ENCODE results near the gene TRIB2. TPM values are rescaled to one million over a fixed set of nuclear protein-coding genes. Genes with fewer than 3 reads are reported as not detected.

The TRIB2 gene
- total RNA-seq, 6 experiments from 2014 or later = 9.1 to 24.4 (median 15.3) TPM

DNA sequence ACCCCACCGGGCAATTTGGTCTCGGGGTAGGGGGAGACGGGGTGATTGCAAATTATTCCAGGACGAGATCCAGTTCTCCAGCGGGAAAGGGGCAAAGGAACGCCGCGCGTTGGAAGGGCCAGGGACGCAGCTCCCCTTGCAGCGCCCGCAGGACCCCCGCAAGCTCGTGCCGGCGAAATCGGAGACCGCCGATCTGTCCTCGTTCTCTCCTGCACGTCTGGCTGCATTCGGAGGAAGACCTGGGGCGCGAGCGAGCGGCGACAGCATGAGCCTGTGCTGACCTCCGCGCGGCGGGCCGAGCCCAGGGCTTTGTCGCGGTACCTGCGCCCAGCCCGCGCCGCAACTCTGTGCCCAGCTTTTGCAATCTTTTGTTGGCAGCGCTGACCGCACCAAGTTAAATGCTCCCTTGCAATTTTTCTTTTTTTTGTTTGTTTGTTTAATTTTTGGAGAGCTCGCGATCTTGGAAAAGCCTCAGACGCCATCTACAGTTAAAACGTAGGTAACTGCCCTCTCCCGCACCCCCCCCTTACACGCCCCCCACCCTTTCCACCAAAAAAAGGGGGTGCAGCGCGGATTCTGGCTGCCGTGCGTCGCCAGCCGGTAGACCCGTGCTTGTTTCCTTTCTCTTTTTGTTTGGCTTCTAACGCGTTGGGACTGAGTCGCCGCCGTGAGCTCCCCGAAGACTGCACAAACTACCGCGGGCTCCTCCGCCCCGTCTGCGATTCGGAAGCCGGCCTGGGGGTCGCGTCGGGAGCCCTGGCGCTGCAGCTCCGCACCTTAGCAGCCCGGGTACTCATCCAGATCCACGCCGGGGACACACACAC lies 667 bp downstream of the TRIB2 start:
- Histone ChIP-seq H3K4me1 (peaks cover 0 to 22% (median 0%) of the 10 kb centered on the region in 4 donors), H3K27ac (peak overlapping the region; percentile 91 to 95 (median 93)), H3K27me3 (no peaks in the 10 kb centered on the region), H3K36me3 (no peaks in the 10 kb centered on the region), H3K9me3 (no peaks in the 10 kb centered on the region), H3K4me3 (peak overlapping the region; percentile 68 to 77 (median 73))
- peak; percentile 23 for TF ChIP-seq POLR2A (IDR thresholded peaks at IDR 0.05)
- TF ChIP-seq, protein P1, sequence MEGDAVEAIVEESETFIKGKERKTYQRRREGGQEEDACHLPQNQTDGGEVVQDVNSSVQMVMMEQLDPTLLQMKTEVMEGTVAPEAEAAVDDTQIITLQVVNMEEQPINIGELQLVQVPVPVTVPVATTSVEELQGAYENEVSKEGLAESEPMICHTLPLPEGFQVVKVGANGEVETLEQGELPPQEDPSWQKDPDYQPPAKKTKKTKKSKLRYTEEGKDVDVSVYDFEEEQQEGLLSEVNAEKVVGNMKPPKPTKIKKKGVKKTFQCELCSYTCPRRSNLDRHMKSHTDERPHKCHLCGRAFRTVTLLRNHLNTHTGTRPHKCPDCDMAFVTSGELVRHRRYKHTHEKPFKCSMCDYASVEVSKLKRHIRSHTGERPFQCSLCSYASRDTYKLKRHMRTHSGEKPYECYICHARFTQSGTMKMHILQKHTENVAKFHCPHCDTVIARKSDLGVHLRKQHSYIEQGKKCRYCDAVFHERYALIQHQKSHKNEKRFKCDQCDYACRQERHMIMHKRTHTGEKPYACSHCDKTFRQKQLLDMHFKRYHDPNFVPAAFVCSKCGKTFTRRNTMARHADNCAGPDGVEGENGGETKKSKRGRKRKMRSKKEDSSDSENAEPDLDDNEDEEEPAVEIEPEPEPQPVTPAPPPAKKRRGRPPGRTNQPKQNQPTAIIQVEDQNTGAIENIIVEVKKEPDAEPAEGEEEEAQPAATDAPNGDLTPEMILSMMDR (IDR thresholded peaks at IDR 0.05) = peak in 3 of 4 donors; percentile 21 to 41 (median 37)
- ATAC-seq (peak; percentile 52 to 73 (median 65)), DNase-seq (peak; percentile 77 to 86 (median 83))
- intact Hi-C loops (cut with DNase I) = no loop called here
- 0% methylated on average over 54 of the region's 74 CpGs for WGBS (ENCODE audit: insufficient coverage, low coverage, low lambda C conversion rate, missing lambda C conversion rate)

DNA sequence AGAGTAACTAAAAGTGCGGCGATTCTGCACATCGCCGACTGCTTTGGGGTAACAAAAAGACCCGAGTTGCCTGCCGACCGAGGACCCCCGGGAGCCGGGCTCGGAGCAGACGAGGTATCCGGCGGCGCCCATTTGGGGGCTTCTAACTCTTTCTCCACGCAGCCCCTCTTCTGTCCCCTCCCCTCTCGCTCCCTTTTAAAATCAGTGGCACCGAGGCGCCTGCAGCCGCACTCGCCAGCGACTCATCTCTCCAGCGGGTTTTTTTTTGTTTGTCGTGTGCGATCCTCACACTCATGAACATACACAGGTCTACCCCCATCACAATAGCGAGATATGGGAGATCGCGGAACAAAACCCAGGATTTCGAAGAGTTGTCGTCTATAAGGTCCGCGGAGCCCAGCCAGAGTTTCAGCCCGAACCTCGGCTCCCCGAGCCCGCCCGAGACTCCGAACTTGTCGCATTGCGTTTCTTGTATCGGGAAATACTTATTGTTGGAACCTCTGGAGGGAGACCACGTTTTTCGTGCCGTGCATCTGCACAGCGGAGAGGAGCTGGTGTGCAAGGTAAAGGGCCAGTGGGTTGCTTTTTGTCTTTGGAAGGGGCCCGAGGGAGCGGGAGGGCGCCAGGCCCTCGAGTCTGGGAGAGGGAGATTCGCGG lies 1.4 kb downstream of the TRIB2 start:
- intact Hi-C loops (cut with DNase I) = no loop called here
- H3K27ac ChIP-seq = peak overlapping the region; percentile 91 to 95 (median 93)
- H3K9me3 ChIP-seq = no peaks in the 10 kb centered on the region
- no peaks in the 10 kb centered on the region for H3K36me3 ChIP-seq
- DNase-seq (peak in 1 of 3 donors; percentile 33), ATAC-seq (no peak)
- H3K4me3 ChIP-seq = peak overlapping the region; percentile 68 to 77 (median 73)
- 2% methylated on average over 43 of the region's 50 CpGs for WGBS (ENCODE audit: insufficient coverage, low coverage, low lambda C conversion rate, missing lambda C conversion rate)
- TF ChIP-seq POLR2A (IDR thresholded peaks at IDR 0.05) = no peak
- TF ChIP-seq, protein P1 (IDR thresholded peaks at IDR 0.05) = no peak
- peaks cover 0 to 22% (median 0%) of the 10 kb centered on the region in 4 donors for H3K4me1 ChIP-seq
- no peaks in the 10 kb centered on the region for H3K27me3 ChIP-seq

DNA sequence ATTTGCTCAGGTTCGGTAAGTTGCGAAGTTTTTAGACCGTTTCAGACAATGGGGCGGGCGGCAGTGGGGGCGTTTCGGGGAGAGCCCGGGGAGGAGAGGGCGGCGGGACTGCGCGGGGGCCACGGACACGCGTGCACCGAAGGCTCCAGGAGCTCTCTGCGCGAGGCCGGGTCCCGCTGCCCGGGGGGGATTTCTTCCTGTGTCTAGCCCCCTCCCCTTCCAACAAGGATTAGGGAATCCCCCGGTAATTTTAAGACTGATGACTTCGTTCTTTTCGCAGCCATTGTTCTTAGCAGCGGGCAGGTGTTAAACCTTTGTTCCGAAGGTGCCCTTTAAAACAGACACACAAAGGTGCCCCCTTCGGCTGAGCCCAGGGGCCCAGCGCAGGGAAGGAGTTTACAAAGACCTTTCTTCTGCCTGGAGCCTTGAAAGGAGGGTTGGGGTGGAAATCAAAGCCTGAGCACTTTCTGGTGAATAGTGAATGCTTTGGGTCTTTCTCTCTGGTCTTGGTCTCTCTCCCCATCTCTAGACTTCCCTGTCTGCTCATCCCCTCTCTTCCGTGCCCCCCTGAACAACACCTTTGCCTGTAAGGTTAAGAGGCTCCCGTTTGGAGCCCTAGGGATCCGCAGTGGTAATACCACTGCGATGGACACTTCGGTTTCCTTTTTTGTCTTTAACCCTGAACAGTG lies 2.1 kb downstream of the TRIB2 start:
- Histone ChIP-seq H3K4me1 (peaks cover 0 to 22% (median 0%) of the 10 kb centered on the region in 4 donors), H3K27me3 (no peaks in the 10 kb centered on the region), H3K4me3 (peak overlapping the region; percentile 68 to 77 (median 73)), H3K9me3 (no peaks in the 10 kb centered on the region), H3K27ac (peak overlapping the region; percentile 91 to 95 (median 93)), H3K36me3 (no peaks in the 10 kb centered on the region)
- ATAC-seq = no peak
- intact Hi-C loops (cut with DNase I) = no loop called here
- DNase-seq = no peak
- TF ChIP-seq, protein P1 (IDR thresholded peaks at IDR 0.05) = no peak
- no peak for TF ChIP-seq POLR2A (IDR thresholded peaks at IDR 0.05)
- 21% methylated on average over 21 of the region's 33 CpGs for WGBS (ENCODE audit: insufficient coverage, low coverage, low lambda C conversion rate, missing lambda C conversion rate)

DNA sequence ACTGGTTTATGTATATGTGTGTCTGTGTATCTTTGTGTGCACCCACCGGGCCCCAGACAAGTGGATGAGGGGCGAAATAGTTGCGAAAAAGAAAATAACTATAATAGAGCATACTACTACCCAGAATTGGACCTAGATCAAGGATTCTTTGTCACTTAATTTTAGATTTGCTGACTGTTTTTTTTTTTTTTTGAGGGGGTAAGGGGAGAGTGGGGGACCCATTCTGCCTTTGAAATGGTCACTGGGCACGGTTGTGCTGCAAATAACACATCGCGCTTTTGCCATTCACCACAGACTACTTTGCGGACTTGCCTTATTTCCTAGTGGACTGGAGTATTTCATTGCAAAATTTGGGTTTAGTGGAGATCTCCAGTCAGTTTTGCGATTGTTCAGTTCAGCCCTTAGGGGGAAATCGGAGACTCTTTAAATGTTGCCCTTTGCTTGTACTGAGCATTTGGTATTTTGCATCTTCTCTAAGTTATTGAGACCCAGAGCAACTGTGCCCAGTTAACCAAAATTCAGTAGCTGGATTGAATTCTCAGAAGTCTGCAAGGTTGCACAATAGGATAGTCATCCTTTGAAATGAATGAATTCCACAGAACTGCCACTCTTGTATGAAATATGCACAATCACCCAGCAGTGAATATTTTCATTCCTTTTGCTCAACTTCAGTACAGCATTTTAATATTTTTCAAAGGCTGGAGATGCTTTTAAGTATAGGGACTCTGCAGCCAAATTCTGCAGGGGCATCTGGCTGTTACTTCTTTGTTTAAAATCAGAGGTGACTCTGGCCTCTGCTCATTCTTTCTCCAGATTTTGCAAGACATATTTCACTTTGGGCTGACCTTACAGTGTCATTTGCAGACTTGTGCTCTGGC lies 2.9 kb downstream of the TRIB2 start:
- Histone ChIP-seq H3K4me1 (peaks cover 0 to 22% (median 0%) of the 10 kb centered on the region in 4 donors), H3K27ac (peak overlapping the region; percentile 91 to 95 (median 93)), H3K36me3 (no peaks in the 10 kb centered on the region), H3K27me3 (no peaks in the 10 kb centered on the region), H3K4me3 (peak overlapping the region; percentile 68 to 77 (median 73)), H3K9me3 (no peaks in the 10 kb centered on the region)
- WGBS (ENCODE audit: insufficient coverage, low coverage, low lambda C conversion rate, missing lambda C conversion rate) = 29% methylated on average over 8 of the region's 9 CpGs
- ATAC-seq (no peak), DNase-seq (no peak)
- TF ChIP-seq, protein P1 (IDR thresholded peaks at IDR 0.05) = no peak
- intact Hi-C loops (cut with DNase I) = no loop called here

All from right lobe of liver (tissue), 6 donors.